ENCODE data around the gene BCL2L1.

DNA sequence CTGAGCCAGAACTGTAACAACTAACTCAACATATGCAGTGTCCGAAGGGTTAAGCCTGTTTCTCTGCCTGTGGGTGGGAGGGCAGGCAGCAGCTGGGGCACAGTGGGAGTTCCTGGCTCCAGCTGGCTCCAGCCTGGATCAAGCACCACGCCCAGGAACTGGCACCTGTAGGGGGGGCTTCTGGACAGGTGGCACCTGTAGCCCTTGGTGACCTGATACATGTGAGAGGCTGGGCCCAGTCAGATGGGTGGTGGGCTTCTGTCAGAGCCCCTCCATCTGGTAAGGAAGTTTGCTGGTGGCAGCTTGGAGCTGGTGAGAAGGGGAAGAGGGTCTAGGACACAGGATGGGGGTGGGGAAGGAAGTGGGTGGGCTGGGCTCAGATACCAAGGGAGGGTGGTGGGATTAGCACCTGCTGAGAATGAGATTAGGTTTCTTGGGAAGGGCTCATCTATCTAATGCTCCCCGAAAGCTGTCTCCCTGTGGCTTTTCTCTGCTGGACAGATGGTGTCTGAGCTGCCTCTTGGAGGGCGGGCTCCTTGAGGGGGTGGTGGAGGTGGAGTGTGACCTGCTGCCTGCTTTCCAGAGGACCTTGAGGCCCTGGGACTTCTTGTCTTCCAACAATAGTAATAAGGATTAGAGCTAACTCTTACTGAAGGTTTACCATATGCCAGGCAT is 28.5 kb downstream of the BCL2L1 start:
- peak; percentile 27; the same call in 1 of the 2 replicates for TF ChIP-seq SP1 (IDR thresholded peaks at IDR 0.05; ENCODE audit: low read depth)
- TF ChIP-seq, protein P1, sequence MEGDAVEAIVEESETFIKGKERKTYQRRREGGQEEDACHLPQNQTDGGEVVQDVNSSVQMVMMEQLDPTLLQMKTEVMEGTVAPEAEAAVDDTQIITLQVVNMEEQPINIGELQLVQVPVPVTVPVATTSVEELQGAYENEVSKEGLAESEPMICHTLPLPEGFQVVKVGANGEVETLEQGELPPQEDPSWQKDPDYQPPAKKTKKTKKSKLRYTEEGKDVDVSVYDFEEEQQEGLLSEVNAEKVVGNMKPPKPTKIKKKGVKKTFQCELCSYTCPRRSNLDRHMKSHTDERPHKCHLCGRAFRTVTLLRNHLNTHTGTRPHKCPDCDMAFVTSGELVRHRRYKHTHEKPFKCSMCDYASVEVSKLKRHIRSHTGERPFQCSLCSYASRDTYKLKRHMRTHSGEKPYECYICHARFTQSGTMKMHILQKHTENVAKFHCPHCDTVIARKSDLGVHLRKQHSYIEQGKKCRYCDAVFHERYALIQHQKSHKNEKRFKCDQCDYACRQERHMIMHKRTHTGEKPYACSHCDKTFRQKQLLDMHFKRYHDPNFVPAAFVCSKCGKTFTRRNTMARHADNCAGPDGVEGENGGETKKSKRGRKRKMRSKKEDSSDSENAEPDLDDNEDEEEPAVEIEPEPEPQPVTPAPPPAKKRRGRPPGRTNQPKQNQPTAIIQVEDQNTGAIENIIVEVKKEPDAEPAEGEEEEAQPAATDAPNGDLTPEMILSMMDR (IDR thresholded peaks at IDR 0.05 in 2 of 3, conservative IDR thresholded peaks at IDR 0.05 in 1 of 3; ENCODE audit: borderline replicate concordance in 1 of 3, insufficient read depth in 1 of 3, low read depth in 2 of 3, low read length in 2 of 3): no peak
- no peak for TF ChIP-seq ZNF274 (IDR thresholded peaks at IDR 0.05; ENCODE audit: low read depth, low read length)
- no peak for TF ChIP-seq FOSL1 (IDR thresholded peaks at IDR 0.05; ENCODE audit: low read depth)
- TF ChIP-seq POLR2AphosphoS5 (IDR thresholded peaks at IDR 0.05; ENCODE audit: low read depth, low read length): no peak
- TF ChIP-seq, protein P2, sequence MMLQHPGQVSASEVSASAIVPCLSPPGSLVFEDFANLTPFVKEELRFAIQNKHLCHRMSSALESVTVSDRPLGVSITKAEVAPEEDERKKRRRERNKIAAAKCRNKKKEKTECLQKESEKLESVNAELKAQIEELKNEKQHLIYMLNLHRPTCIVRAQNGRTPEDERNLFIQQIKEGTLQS (IDR thresholded peaks at IDR 0.05): no peak
- TF ChIP-seq CBX3 (IDR thresholded peaks at IDR 0.05; ENCODE audit: low read depth): no peak
- no peak for TF ChIP-seq EZH2 (IDR thresholded peaks at IDR 0.05)
- no peak for TF ChIP-seq EZH2phosphoT487 (IDR thresholded peaks at IDR 0.05; ENCODE audit: borderline replicate concordance)
- TF ChIP-seq, protein P3, sequence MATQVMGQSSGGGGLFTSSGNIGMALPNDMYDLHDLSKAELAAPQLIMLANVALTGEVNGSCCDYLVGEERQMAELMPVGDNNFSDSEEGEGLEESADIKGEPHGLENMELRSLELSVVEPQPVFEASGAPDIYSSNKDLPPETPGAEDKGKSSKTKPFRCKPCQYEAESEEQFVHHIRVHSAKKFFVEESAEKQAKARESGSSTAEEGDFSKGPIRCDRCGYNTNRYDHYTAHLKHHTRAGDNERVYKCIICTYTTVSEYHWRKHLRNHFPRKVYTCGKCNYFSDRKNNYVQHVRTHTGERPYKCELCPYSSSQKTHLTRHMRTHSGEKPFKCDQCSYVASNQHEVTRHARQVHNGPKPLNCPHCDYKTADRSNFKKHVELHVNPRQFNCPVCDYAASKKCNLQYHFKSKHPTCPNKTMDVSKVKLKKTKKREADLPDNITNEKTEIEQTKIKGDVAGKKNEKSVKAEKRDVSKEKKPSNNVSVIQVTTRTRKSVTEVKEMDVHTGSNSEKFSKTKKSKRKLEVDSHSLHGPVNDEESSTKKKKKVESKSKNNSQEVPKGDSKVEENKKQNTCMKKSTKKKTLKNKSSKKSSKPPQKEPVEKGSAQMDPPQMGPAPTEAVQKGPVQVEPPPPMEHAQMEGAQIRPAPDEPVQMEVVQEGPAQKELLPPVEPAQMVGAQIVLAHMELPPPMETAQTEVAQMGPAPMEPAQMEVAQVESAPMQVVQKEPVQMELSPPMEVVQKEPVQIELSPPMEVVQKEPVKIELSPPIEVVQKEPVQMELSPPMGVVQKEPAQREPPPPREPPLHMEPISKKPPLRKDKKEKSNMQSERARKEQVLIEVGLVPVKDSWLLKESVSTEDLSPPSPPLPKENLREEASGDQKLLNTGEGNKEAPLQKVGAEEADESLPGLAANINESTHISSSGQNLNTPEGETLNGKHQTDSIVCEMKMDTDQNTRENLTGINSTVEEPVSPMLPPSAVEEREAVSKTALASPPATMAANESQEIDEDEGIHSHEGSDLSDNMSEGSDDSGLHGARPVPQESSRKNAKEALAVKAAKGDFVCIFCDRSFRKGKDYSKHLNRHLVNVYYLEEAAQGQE (IDR thresholded peaks at IDR 0.05; ENCODE audit: low read depth): no peak
- TF ChIP-seq JUND (IDR thresholded peaks at IDR 0.05): no peak
- TF ChIP-seq, protein P4, sequence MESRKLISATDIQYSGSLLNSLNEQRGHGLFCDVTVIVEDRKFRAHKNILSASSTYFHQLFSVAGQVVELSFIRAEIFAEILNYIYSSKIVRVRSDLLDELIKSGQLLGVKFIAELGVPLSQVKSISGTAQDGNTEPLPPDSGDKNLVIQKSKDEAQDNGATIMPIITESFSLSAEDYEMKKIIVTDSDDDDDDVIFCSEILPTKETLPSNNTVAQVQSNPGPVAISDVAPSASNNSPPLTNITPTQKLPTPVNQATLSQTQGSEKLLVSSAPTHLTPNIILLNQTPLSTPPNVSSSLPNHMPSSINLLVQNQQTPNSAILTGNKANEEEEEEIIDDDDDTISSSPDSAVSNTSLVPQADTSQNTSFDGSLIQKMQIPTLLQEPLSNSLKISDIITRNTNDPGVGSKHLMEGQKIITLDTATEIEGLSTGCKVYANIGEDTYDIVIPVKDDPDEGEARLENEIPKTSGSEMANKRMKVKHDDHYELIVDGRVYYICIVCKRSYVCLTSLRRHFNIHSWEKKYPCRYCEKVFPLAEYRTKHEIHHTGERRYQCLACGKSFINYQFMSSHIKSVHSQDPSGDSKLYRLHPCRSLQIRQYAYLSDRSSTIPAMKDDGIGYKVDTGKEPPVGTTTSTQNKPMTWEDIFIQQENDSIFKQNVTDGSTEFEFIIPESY (IDR thresholded peaks at IDR 0.05; ENCODE audit: extremely low read depth, insufficient replicate concordance, low read length): no peak
- TF ChIP-seq YY1 (IDR thresholded peaks at IDR 0.05; ENCODE audit: extremely low read depth, insufficient replicate concordance, low read depth, low read length): no peak

All from HCT116 (cell line).